Measurements from ENCODE around the gene EPHA7.

Gene EPHA7

GRCh38 chr6:93417421-93418013 lies 1.8 kb downstream of the EPHA7 start:
- Histone ChIP-seq H3K4me3 (ENCODE audit: low read length) (no peak overlapping the region), H4K20me1 (ENCODE audit: insufficient read depth, low read length) (no peaks in the 10 kb centered on the region), H3K27ac (ENCODE audit: low read length) (no peak overlapping the region), H3K4me2 (ENCODE audit: low read length) (no peak overlapping the region), H3K4me1 (ENCODE audit: low read length) (no peaks in the 10 kb centered on the region), H3K79me2 (ENCODE audit: low read length) (no peaks in the 10 kb centered on the region), H3K36me3 (replicated peaks; ENCODE audit: low read depth, low read length) (no peaks in the 10 kb centered on the region), H2AFZ (ENCODE audit: low read depth, low read length) (no peak overlapping the region), H3K9me3 (ENCODE audit: insufficient read depth, low read length) (no peaks in the 10 kb centered on the region), H3K27me3 (ENCODE audit: low read depth, low read length) (no peaks in the 10 kb centered on the region), H3K9ac (ENCODE audit: low read length) (no peak overlapping the region)
- TF ChIP-seq EZH2phosphoT487 (IDR thresholded peaks at IDR 0.05; ENCODE audit: low read depth), result no peak
- TF ChIP-seq CTCF (IDR thresholded peaks at IDR 0.05; ENCODE audit: low read depth, low read length), result no peak

- Histone ChIP-seq H3K9me3 (ENCODE audit: insufficient read depth, low read length) (no peaks in the 10 kb centered on the region), H3K9ac (ENCODE audit: low read length) (no peak overlapping the region), H3K4me3 (ENCODE audit: low read length) (no peak overlapping the region), H3K36me3 (replicated peaks; ENCODE audit: low read depth, low read length) (no peaks in the 10 kb centered on the region), H3K4me1 (ENCODE audit: low read length) (no peaks in the 10 kb centered on the region), H2AFZ (ENCODE audit: low read depth, low read length) (no peak overlapping the region), H3K27me3 (ENCODE audit: low read depth, low read length) (no peaks in the 10 kb centered on the region), H3K79me2 (ENCODE audit: low read length) (no peaks in the 10 kb centered on the region), H4K20me1 (ENCODE audit: insufficient read depth, low read length) (no peaks in the 10 kb centered on the region), H3K4me2 (ENCODE audit: low read length) (no peak overlapping the region), H3K27ac (ENCODE audit: low read length) (no peak overlapping the region)
- TF ChIP-seq EZH2phosphoT487 (IDR thresholded peaks at IDR 0.05; ENCODE audit: low read depth) (no peak), CTCF (IDR thresholded peaks at IDR 0.05; ENCODE audit: low read depth, low read length) (no peak)
These were observed 2.6 kb downstream of the EPHA7 start for GRCh38 chr6:93416571-93417420.

- H3K79me2 ChIP-seq (ENCODE audit: low read length), result no peaks in the 10 kb centered on the region
- no peaks in the 10 kb centered on the region for H3K36me3 ChIP-seq (replicated peaks; ENCODE audit: low read depth, low read length)
- H3K27ac ChIP-seq (ENCODE audit: low read length), result no peak overlapping the region
- no peak overlapping the region for H2AFZ ChIP-seq (ENCODE audit: low read depth, low read length)
- H3K9ac ChIP-seq (ENCODE audit: low read length), result no peak overlapping the region
- H4K20me1 ChIP-seq (ENCODE audit: insufficient read depth, low read length), result no peaks in the 10 kb centered on the region
- H3K4me2 ChIP-seq (ENCODE audit: low read length), result no peak overlapping the region
- H3K9me3 ChIP-seq (ENCODE audit: insufficient read depth, low read length), result no peaks in the 10 kb centered on the region
- TF ChIP-seq EZH2phosphoT487 (IDR thresholded peaks at IDR 0.05; ENCODE audit: low read depth), result no peak
- TF ChIP-seq CTCF (IDR thresholded peaks at IDR 0.05; ENCODE audit: low read depth, low read length), result no peak
- no peaks in the 10 kb centered on the region for H3K4me1 ChIP-seq (ENCODE audit: low read length)
- H3K4me3 ChIP-seq (ENCODE audit: low read length), result no peak overlapping the region
- H3K27me3 ChIP-seq (ENCODE audit: low read depth, low read length), result no peaks in the 10 kb centered on the region
These were observed 6.2 kb downstream of the EPHA7 start for GRCh38 chr6:93413190-93413589.

- no peaks in the 10 kb centered on the region for H3K36me3 ChIP-seq (replicated peaks; ENCODE audit: low read depth, low read length)
- H3K9ac ChIP-seq (ENCODE audit: low read length), result no peak overlapping the region
- no peaks in the 10 kb centered on the region for H4K20me1 ChIP-seq (ENCODE audit: insufficient read depth, low read length)
- H3K4me1 ChIP-seq (ENCODE audit: low read length), result no peaks in the 10 kb centered on the region
- no peak overlapping the region for H2AFZ ChIP-seq (ENCODE audit: low read depth, low read length)
- no peak overlapping the region for H3K4me2 ChIP-seq (ENCODE audit: low read length)
- H3K27ac ChIP-seq (ENCODE audit: low read length), result no peak overlapping the region
- TF ChIP-seq EZH2phosphoT487 (IDR thresholded peaks at IDR 0.05; ENCODE audit: low read depth) (no peak), CTCF (IDR thresholded peaks at IDR 0.05; ENCODE audit: low read depth, low read length) (no peak)
- no peaks in the 10 kb centered on the region for H3K27me3 ChIP-seq (ENCODE audit: low read depth, low read length)
- no peaks in the 10 kb centered on the region for H3K9me3 ChIP-seq (ENCODE audit: insufficient read depth, low read length)
- no peak overlapping the region for H3K4me3 ChIP-seq (ENCODE audit: low read length)
- no peaks in the 10 kb centered on the region for H3K79me2 ChIP-seq (ENCODE audit: low read length)
These were observed 6.9 kb downstream of the EPHA7 start for GRCh38 chr6:93412452-93412851.

Data from OCI-LY3 (cell line).